Measurements from ENCODE around the gene CYTH4. TPM values are rescaled to one million over a fixed set of nuclear protein-coding genes. Genes with fewer than 3 reads are reported as not detected.

The CYTH4 gene
- total and polyA plus RNA-seq, 2 of the 13 experiments (the other 11 are each of a cell fraction or from before 2014, with no cell fraction given): not detected

GRCh38 chr22:37295213-37295886 lies 13.0 kb downstream of the CYTH4 start (continued):
- TF ChIP-seq ZNF558 (CRISPR knock-in tag; IDR thresholded peaks at IDR 0.05; ENCODE audit: borderline replicate concordance) (no peak), ZNF329 (CRISPR knock-in tag; IDR thresholded peaks at IDR 0.05; ENCODE audit: low read depth) (no peak), AGO2 (optimal IDR thresholded peaks at IDR 0.05; ENCODE audit: low read depth, low read length) (no peak), ZXDC (CRISPR knock-in tag; IDR thresholded peaks at IDR 0.05) (no peak), REL (CRISPR knock-in tag; conservative IDR thresholded peaks at IDR 0.05) (no peak), ZBTB21 (CRISPR knock-in tag; IDR thresholded peaks at IDR 0.05) (no peak)

GRCh38 chr22:37295946-37296345 lies 13.6 kb downstream of the CYTH4 start:
- Histone ChIP-seq H3K4me1 (ENCODE audit: insufficient read depth, low read length) (no peaks in the 10 kb centered on the region), H3K36me3 (replicated peaks in 1 of 2; ENCODE audit: control insufficient read depth in 1 of 2, insufficient read depth in 2 of 2, low read length in 2 of 2) (no peaks in the 10 kb centered on the region), H3K9ac (ENCODE audit: insufficient read depth, low read depth, low read length) (no peak overlapping the region), H3K27me3 (ENCODE audit: control insufficient read depth in 1 of 2, insufficient read depth in 2 of 2, low read length in 2 of 2) (peaks cover 1 to 14% of the 10 kb centered on the region in 2 experiments; a peak in 4 of 5 replicates), H3K4me3 (replicated peaks in 1 of 3; ENCODE audit: insufficient read depth in 1 of 3, low read depth in 2 of 3, low read length in 3 of 3) (no peak overlapping the region), H3K4me2 (ENCODE audit: low read depth, low read length) (no peak overlapping the region), H3K27ac (ENCODE audit: extremely low read length, insufficient read depth, low read length) (no peak overlapping the region), H3K79me2 (ENCODE audit: insufficient read depth, low read length) (no peaks in the 10 kb centered on the region), H2AFZ (ENCODE audit: low read length) (no peak overlapping the region), H4K20me1 (ENCODE audit: insufficient read depth, low read length) (peaks cover 5% of the 10 kb centered on the region; the same call in 1 of the 2 replicates), H3K9me3 (ENCODE audit: low read length) (no peaks in the 10 kb centered on the region)
- BruUV-seq (replicated peaks): no TSS peak
- ChIA-PET POLR2A (no interaction called here), CTCF (ENCODE audit: low intra/inter-chr PET ratio, low total read pairs) (no interaction called here)
- 30% methylated on average over 2 of the region's 11 CpGs for WGBS (ENCODE audit: low lambda C conversion rate)
- FAIRE-seq (no peak), DNase-seq (ENCODE audit: low spot score) (no peak), ATAC-seq (no peak)
- no peak for TF ChIP-seq ZNF800 (CRISPR knock-in tag; IDR thresholded peaks at IDR 0.05)
- no peak for TF ChIP-seq KLF15 (CRISPR knock-in tag; IDR thresholded peaks at IDR 0.05; ENCODE audit: borderline replicate concordance)
- no peak for TF ChIP-seq GATA4 (IDR thresholded peaks at IDR 0.05; ENCODE audit: borderline replicate concordance, low read depth)
- no peak for TF ChIP-seq DNMT1 (CRISPR knock-in tag; IDR thresholded peaks at IDR 0.05)
- no peak for TF ChIP-seq ZC3H13 (CRISPR knock-in tag; IDR thresholded peaks at IDR 0.05)
- no peak for TF ChIP-seq BCLAF1 (IDR thresholded peaks at IDR 0.05)
- TF ChIP-seq REL (CRISPR knock-in tag; conservative IDR thresholded peaks at IDR 0.05): no peak
- intact Hi-C loops (cut with micrococcal nuclease; ENCODE audit: unreplicated experiment): no loop called here
- in situ Hi-C loops (cut with HindIII; ENCODE audit: extremely low pct_ligation_motif_present, low pct_unique_long_range_greater_than_20kb): no loop called here
